ENCODE measurements around the gene PDZD2. TPM values are rescaled to one million over a fixed set of nuclear protein-coding genes. Genes with fewer than 3 reads are reported as not detected.

Gene PDZD2
- total RNA-seq, 2 experiments from 2014 or later: 1.3 to 1.8 TPM

DNA sequence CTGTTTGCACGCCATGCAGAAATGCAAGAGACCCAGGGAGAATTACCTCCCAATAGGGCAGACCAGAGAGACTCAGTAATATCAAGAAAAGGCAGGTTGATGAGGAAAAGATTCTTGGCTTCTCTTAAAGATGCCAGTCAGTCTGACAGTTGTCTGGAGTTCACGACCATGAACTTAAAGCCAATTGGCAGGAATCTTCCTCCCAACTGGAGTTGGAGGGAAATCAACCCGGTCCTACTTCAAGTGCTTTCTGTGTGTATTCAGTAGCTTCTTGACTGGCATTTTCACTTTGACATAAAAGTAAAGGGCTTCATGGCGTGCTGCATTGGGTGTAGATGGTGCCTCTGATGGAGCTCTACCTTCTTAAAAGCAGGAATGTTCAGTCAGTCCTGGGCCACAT lies 390.9 kb downstream of the PDZD2 start:
- Histone ChIP-seq H3K9me3 (ENCODE audit: control insufficient read depth in 1 of 2, insufficient read depth in 1 of 2, low read length in 2 of 2) (no peaks in the 10 kb centered on the region), H3K27me3 (ENCODE audit: control insufficient read depth in 1 of 2, insufficient read depth in 2 of 2, low read length in 2 of 2) (no peaks in the 10 kb centered on the region), H3K4me1 (ENCODE audit: insufficient read depth, low read length) (peaks cover 10% of the 10 kb centered on the region), H3K27ac (ENCODE audit: low read depth in 1 of 2, low read length in 2 of 2) (no peak overlapping the region), H3K4me3 (ENCODE audit: low read length) (no peak overlapping the region), H3K36me3 (ENCODE audit: insufficient read depth, low read length) (no peaks in the 10 kb centered on the region)
- no peaks in the 10 kb centered on the region for H3K27me3 Mint-ChIP-seq
- POLR2A ChIA-PET: interaction anchor here (1.4 kb wide), 1 partner anchor 10 kb away, joined by 6 read pairs; no protein-coding TSS in a partner anchor
- intact Hi-C loops (cut with DNase I, micrococcal nuclease): no loop called here
- no peak for DNase-seq
- H3K4me3 Mint-ChIP-seq: no peak overlapping the region
- TF ChIP-seq, protein P1, sequence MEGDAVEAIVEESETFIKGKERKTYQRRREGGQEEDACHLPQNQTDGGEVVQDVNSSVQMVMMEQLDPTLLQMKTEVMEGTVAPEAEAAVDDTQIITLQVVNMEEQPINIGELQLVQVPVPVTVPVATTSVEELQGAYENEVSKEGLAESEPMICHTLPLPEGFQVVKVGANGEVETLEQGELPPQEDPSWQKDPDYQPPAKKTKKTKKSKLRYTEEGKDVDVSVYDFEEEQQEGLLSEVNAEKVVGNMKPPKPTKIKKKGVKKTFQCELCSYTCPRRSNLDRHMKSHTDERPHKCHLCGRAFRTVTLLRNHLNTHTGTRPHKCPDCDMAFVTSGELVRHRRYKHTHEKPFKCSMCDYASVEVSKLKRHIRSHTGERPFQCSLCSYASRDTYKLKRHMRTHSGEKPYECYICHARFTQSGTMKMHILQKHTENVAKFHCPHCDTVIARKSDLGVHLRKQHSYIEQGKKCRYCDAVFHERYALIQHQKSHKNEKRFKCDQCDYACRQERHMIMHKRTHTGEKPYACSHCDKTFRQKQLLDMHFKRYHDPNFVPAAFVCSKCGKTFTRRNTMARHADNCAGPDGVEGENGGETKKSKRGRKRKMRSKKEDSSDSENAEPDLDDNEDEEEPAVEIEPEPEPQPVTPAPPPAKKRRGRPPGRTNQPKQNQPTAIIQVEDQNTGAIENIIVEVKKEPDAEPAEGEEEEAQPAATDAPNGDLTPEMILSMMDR (IDR thresholded peaks at IDR 0.05): no peak
- no peak overlapping the region for H3K27ac Mint-ChIP-seq
- CTCF ChIA-PET: no interaction called here
- no peaks in the 10 kb centered on the region for H3K9me3 Mint-ChIP-seq
- H3K36me3 Mint-ChIP-seq (ENCODE audit: low read depth): no peaks in the 10 kb centered on the region
- H3K4me1 Mint-ChIP-seq (ENCODE audit: low read depth): peaks cover 29% of the 10 kb centered on the region
- ATAC-seq (ENCODE audit: poor library complexity): no peak

DNA sequence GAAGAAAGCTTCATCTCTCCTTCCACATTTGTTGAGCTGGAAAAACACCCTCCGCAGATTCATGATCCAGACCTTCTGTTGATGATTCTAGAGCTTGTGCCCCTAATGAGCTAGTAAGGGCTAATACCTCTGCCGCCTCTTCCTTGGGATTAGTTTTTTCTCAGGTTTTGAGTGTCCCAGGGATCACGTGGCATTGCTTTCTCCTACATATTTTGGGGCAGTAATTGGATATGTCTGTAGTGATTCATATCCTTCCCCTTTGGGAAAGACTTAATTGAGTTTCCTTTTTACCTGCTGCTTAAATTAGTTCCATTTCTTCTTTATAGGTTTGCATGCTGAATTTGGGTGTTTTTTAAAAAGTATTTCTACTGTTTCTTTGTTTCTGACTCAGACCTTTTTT lies 391.3 kb downstream of the PDZD2 start:
- Histone ChIP-seq H3K36me3 (ENCODE audit: insufficient read depth, low read length) (no peaks in the 10 kb centered on the region), H3K4me3 (ENCODE audit: low read length) (no peak overlapping the region), H3K9me3 (ENCODE audit: control insufficient read depth in 1 of 2, insufficient read depth in 1 of 2, low read length in 2 of 2) (no peaks in the 10 kb centered on the region), H3K27me3 (ENCODE audit: control insufficient read depth in 1 of 2, insufficient read depth in 2 of 2, low read length in 2 of 2) (no peaks in the 10 kb centered on the region), H3K4me1 (ENCODE audit: insufficient read depth, low read length) (peaks cover 10% of the 10 kb centered on the region), H3K27ac (ENCODE audit: low read depth in 1 of 2, low read length in 2 of 2) (no peak overlapping the region)
- intact Hi-C loops (cut with DNase I, micrococcal nuclease): no loop called here
- ATAC-seq (ENCODE audit: poor library complexity): no peak
- no peak overlapping the region for H3K4me3 Mint-ChIP-seq
- TF ChIP-seq, protein P1 (IDR thresholded peaks at IDR 0.05): no peak
- no peaks in the 10 kb centered on the region for H3K36me3 Mint-ChIP-seq (ENCODE audit: low read depth)
- DNase-seq: no peak
- POLR2A ChIA-PET: interaction anchor here (1.4 kb wide), 1 partner anchor 10 kb away, joined by 6 read pairs; no protein-coding TSS in a partner anchor
- CTCF ChIA-PET: no interaction called here
- no peaks in the 10 kb centered on the region for H3K9me3 Mint-ChIP-seq
- H3K4me1 Mint-ChIP-seq (ENCODE audit: low read depth): peaks cover 31% of the 10 kb centered on the region
- no peak overlapping the region for H3K27ac Mint-ChIP-seq
- no peaks in the 10 kb centered on the region for H3K27me3 Mint-ChIP-seq

DNA sequence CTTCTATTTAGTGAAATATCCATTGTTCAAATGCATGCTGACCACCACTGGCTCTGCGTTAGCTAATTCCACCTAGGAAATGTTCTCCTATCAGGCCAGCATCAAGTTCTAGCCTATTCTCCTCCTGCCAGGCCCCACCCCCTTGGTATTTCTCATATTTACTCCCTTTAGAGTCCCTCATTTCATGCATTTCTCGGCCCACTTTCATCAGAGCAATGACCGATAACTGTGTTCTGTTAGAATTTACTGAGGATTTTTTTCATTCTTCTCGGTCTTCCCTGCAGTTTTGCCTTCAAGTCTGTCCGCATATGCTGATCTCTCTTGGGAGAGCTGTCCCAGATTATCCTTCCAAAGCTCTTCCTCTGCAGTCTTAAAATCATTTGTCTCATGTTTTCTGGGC lies 391.8 kb downstream of the PDZD2 start:
- Mint-ChIP-seq H3K36me3 (ENCODE audit: low read depth) (no peaks in the 10 kb centered on the region), H3K4me3 (no peak overlapping the region), H3K4me1 (ENCODE audit: low read depth) (peaks cover 31% of the 10 kb centered on the region), H3K9me3 (no peaks in the 10 kb centered on the region), H3K27me3 (no peaks in the 10 kb centered on the region), H3K27ac (no peak overlapping the region)
- H3K4me1 ChIP-seq (ENCODE audit: insufficient read depth, low read length): peaks cover 10% of the 10 kb centered on the region
- intact Hi-C loops (cut with DNase I, micrococcal nuclease): no loop called here
- ChIA-PET POLR2A (no interaction called here), CTCF (no interaction called here)
- no peak for DNase-seq
- H3K9me3 ChIP-seq (ENCODE audit: control insufficient read depth in 1 of 2, insufficient read depth in 1 of 2, low read length in 2 of 2): no peaks in the 10 kb centered on the region
- H3K27me3 ChIP-seq (ENCODE audit: control insufficient read depth in 1 of 2, insufficient read depth in 2 of 2, low read length in 2 of 2): no peaks in the 10 kb centered on the region
- H3K36me3 ChIP-seq (ENCODE audit: insufficient read depth, low read length): no peaks in the 10 kb centered on the region
- H3K27ac ChIP-seq (ENCODE audit: low read depth in 1 of 2, low read length in 2 of 2): no peak overlapping the region
- H3K4me3 ChIP-seq (ENCODE audit: low read length): no peak overlapping the region
- TF ChIP-seq, protein P1 (IDR thresholded peaks at IDR 0.05): no peak
- ATAC-seq (ENCODE audit: poor library complexity): no peak
